ENCODE data around the gene IKBKG.

Gene IKBKG

DNA sequence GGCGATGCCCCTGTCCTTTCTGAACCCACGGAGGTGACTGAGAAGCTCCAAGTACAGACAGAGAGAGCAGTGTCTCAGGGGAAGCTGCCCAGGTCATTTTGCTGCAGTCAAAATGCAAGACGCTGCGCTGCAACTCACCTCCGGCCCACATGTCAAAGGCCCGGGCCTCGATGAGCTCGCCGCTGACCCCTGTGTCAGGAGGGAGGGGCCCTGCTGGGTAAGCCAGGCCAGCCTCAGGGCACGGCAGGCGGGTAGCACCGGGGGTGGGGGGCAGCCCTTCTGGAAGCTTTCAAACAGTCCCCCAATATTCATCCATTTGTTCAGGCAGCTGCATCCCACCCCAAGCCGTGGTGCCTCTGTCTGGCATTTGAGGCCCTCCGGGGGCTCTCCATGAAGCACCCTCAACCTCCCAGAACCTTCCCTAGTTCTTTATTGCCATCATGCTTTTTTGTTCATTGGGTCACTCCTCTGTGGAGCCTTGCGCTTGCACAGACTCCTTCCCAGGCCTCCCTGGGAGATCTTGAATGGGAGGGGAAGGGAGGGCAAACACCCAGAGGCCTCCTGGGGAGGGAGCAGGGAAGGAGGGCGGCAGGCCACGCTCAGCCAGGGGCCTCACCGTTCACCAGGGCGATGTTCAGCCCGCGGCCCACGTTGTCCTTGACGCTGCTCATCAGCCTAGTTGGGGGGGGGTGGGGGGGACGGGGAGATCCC is 39.6 kb upstream of the IKBKG start:
- TF ChIP-seq, protein P1, sequence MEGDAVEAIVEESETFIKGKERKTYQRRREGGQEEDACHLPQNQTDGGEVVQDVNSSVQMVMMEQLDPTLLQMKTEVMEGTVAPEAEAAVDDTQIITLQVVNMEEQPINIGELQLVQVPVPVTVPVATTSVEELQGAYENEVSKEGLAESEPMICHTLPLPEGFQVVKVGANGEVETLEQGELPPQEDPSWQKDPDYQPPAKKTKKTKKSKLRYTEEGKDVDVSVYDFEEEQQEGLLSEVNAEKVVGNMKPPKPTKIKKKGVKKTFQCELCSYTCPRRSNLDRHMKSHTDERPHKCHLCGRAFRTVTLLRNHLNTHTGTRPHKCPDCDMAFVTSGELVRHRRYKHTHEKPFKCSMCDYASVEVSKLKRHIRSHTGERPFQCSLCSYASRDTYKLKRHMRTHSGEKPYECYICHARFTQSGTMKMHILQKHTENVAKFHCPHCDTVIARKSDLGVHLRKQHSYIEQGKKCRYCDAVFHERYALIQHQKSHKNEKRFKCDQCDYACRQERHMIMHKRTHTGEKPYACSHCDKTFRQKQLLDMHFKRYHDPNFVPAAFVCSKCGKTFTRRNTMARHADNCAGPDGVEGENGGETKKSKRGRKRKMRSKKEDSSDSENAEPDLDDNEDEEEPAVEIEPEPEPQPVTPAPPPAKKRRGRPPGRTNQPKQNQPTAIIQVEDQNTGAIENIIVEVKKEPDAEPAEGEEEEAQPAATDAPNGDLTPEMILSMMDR (IDR thresholded peaks at IDR 0.05; ENCODE audit: extremely low read depth, missing control alignments): no peak
- DNase-seq (ENCODE audit: low spot score): no peak

- no peak for DNase-seq (ENCODE audit: low spot score)
- TF ChIP-seq, protein P1 (IDR thresholded peaks at IDR 0.05; ENCODE audit: extremely low read depth, missing control alignments): no peak
Observed at GRCh38 chrX:154508384-154508745, 39.1 kb upstream of the IKBKG start.

GRCh38 chrX:154509455-154509854 is 38.0 kb upstream of the IKBKG start:
- TF ChIP-seq, protein P1 (IDR thresholded peaks at IDR 0.05; ENCODE audit: extremely low read depth, missing control alignments): no peak
- no peak for DNase-seq (ENCODE audit: low spot score)

DNA sequence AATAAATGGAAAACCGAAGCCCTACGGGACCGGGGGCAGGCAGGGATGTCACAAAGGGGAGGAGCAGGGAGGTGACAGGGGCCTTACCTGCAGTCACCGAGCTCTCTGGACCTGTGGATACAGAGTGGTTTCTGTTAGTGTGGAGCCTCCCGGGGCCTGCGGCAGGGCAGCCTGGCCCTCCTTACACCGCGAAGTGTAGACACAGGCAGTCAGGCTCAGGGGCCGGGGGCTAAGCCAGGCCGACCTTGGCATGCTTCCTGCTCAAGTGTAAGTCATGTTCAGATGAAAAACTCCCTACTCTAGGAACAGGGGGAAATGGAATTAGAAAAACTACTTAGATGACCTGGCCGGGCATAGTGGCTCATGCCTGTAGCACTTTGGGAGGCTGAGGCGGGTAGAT is 35.7 kb upstream of the IKBKG start:
- TF ChIP-seq, protein P1 (IDR thresholded peaks at IDR 0.05; ENCODE audit: extremely low read depth, missing control alignments): no peak
- DNase-seq (ENCODE audit: low spot score): no peak

DNA sequence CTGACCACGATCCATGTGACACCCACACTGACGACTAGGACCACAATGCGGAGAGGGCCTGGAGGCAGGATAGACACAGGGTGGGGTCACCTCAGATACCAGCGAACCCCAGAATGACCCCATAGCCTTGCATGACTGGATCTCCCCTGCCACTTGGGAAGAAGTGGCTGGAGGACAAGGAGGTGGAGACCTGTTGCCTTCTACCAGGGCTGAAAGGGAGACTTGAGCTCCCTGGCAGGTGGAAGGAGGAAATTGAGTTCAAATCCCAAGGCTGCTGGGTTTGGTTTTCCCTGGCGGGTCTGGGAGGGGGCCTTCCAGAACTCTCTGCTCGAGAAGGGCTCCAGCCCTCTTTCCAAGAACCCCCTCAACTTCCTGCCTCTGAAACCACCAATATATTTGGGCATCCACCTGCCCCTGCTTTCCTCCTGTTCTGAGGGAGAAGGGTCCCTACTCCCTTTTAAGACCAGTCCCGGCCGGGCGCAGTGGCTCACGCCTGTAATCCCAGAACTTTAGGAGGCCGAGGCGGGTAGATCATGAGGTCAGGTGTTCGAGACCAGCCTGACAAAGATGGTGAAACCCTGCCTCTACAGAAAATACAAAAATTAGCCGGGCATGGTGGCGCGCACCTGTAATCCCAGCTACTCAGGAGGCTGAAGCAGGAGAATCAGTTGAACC is 34.4 kb upstream of the IKBKG start:
- TF ChIP-seq, protein P1 (IDR thresholded peaks at IDR 0.05; ENCODE audit: extremely low read depth, missing control alignments): no peak
- DNase-seq (ENCODE audit: low spot score): no peak

GRCh38 chrX:154513716-154514115 is 33.7 kb upstream of the IKBKG start:
- TF ChIP-seq, protein P1 (IDR thresholded peaks at IDR 0.05; ENCODE audit: extremely low read depth, missing control alignments): no peak
- DNase-seq (ENCODE audit: low spot score): no peak

- TF ChIP-seq, protein P1 (IDR thresholded peaks at IDR 0.05; ENCODE audit: extremely low read depth, missing control alignments): no peak
- DNase-seq (ENCODE audit: low spot score): peak; percentile 26
Observed at GRCh38 chrX:154515090-154515965, 32.1 kb upstream of the IKBKG start.

All from GM20000 (cell line).